GM18505 (cell line): ENCODE results near the gene DHX34.
"Not testable (repeated sequence)": the region's sequence is repeated elsewhere in the genome, so short reads cannot be mapped to it uniquely, and the experiment has no call there.

Source experiments
- ATAC-seq: cut with Tn5 transposase; IDR thresholded peaks from one replicate; pipeline ENCODE4 v1.9.1; 2021; ENCODE audit not compliant: unreplicated experiment
- POLR2A ChIP-seq: IDR thresholded peaks from 4 replicates; pipeline ENCODE4 v1.6.1; 2011; ENCODE audit warnings: borderline replicate concordance; ENCODE audit not compliant: insufficient read depth, insufficient read length; ENCODE audit errors: extremely low read depth

Gene DHX34

GRCh38 chr19:47348819-47349795 is at the start of gene DHX34:
DHX34 (plus strand) TSS chr19:47349315; CDS start chr19:47353031, 3,716 bp downstream.
- TF ChIP-seq POLR2A: peak; percentile 84
- peak; percentile 90 for ATAC-seq

- ATAC-seq: not testable (repeated sequence)
Measured at GRCh38 chr19:47300867-47301266, 48.2 kb upstream of the DHX34 start.

GRCh38 chr19:47302249-47302648 is 46.9 kb upstream of the DHX34 start:
- no peak for TF ChIP-seq POLR2A
- ATAC-seq: no peak

- TF ChIP-seq POLR2A: no peak
- ATAC-seq: no peak
Measured at GRCh38 chr19:47303966-47304365, 45.1 kb upstream of the DHX34 start.

- TF ChIP-seq POLR2A: no peak
- no peak for ATAC-seq
Measured at GRCh38 chr19:47305309-47305751, 43.8 kb upstream of the DHX34 start.

GRCh38 chr19:47306303-47306702 is 42.8 kb upstream of the DHX34 start:
- no peak for TF ChIP-seq POLR2A
- ATAC-seq: no peak

- ATAC-seq: no peak
Measured at GRCh38 chr19:47309038-47309437, 40.1 kb upstream of the DHX34 start.

GRCh38 chr19:47309608-47310007 is 39.5 kb upstream of the DHX34 start, which contains the start of gene C5AR1:
C5AR1 (plus strand) TSS chr19:47309861; CDS start chr19:47309896, 35 bp downstream.
- no peak for ATAC-seq
- TF ChIP-seq POLR2A: no peak

More at GRCh38 chr19:47309038-47309437, 40.1 kb upstream of the DHX34 start:
- no peak for TF ChIP-seq POLR2A

GRCh38 chr19:47310323-47310722 is 38.8 kb upstream of the DHX34 start:
- no peak for TF ChIP-seq POLR2A
- ATAC-seq: no peak

- no peak for ATAC-seq
- no peak for TF ChIP-seq POLR2A
Measured at GRCh38 chr19:47310819-47311218, 38.3 kb upstream of the DHX34 start.

- no peak for ATAC-seq
Measured at GRCh38 chr19:47312366-47313006, 36.6 kb upstream of the DHX34 start.

GRCh38 chr19:47313754-47314295 is 35.3 kb upstream of the DHX34 start:
- ATAC-seq: no peak
- no peak for TF ChIP-seq POLR2A

More at GRCh38 chr19:47312366-47313006, 36.6 kb upstream of the DHX34 start:
- no peak for TF ChIP-seq POLR2A

GRCh38 chr19:47315125-47315821 is 33.8 kb upstream of the DHX34 start:
- no peak for TF ChIP-seq POLR2A

More at GRCh38 chr19:47315125-47315821, 33.8 kb upstream of the DHX34 start:
- no peak for ATAC-seq
